Middle frontal gyrus (tissue), 1 donor: Measurements from ENCODE around the gene FBXL2.

Experiments used
- DNase-seq: peaks from one replicate; pipeline ENCODE4 v3.0.0-alpha.2; 2015; ENCODE audit warnings: low spot score; ENCODE audit errors: extremely low spot score

Gene FBXL2, protein sequence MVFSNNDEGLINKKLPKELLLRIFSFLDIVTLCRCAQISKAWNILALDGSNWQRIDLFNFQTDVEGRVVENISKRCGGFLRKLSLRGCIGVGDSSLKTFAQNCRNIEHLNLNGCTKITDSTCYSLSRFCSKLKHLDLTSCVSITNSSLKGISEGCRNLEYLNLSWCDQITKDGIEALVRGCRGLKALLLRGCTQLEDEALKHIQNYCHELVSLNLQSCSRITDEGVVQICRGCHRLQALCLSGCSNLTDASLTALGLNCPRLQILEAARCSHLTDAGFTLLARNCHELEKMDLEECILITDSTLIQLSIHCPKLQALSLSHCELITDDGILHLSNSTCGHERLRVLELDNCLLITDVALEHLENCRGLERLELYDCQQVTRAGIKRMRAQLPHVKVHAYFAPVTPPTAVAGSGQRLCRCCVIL

DNA sequence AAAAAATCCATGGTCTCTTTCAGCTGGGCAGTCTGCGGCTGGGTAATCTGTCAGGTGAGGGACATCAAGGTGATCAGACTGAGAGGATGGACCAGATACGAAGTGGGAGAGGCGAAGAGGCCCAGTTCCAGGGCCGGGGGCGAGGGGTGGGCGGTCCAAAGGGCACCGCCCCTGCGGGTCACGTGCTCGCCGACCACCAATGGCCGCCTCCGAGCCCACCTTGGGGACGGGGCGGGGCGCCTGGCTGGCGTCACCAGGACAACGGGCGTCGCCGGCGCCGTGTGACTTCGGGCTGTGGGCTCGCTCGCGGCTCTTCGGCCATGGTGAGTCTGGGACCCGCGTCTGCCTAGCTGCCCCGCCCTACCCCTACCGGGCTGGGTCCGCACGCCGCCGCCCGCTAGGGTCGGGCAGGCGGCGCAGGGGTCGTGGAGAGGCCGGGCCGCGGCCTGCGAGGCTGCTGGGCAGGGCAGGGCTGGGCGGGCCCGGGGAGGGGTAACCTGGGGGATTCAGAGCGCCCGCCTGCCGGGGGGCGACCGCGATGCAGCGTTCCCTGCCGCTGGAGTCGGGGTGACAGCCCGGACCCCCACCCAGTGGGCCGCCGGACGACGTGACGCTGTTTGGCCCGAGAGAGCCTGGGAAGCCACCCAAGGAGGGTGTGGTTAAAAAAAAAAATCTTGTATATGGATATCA, at the start of gene FBXL2:
TSS of gene FBXL2 (plus strand) at position 250 of the 690 bp plus-strand sequence. CDS start at position 321, 71 bp downstream.
- peak; percentile 31 for DNase-seq

DNA sequence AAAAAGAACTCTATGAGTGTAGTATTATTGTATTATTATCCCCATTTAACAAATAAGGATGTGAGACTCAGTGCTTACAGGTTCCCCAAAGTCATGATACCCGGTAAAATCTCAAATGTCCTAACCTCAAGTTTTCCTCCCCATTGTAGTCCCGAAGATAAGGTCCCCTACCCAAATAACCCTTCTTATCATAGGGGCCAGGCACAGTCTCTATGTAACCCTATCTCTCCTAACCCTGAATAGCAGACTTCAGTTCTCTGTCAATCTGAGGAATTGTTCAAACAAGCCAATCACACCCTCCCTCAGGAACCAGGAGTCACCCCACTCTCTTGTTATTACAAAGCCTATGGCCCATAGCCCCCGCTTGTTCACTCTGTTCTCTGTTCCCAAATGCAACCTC, 48.2 kb upstream of the FBXL2 start:
- no peak for DNase-seq

DNA sequence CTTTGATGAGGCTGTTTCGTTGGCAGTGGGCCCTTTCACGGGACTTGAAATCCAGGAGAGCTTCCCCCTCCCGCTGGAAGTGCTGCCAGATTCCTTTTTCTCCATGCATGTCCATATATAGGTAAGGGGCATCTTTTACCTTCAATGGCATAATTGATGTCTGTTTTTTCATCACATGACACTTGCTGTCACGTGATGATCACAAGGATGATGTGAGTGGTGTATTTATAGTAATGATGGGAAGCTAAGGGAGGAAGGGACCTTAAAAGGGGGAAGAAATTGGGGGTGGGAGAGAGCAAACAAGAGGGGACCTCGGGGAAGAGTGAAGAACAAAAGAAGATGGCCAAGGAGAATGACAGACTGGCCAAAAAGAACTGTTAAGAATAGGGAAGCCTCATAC, 47.3 kb upstream of the FBXL2 start:
- no peak for DNase-seq

DNA sequence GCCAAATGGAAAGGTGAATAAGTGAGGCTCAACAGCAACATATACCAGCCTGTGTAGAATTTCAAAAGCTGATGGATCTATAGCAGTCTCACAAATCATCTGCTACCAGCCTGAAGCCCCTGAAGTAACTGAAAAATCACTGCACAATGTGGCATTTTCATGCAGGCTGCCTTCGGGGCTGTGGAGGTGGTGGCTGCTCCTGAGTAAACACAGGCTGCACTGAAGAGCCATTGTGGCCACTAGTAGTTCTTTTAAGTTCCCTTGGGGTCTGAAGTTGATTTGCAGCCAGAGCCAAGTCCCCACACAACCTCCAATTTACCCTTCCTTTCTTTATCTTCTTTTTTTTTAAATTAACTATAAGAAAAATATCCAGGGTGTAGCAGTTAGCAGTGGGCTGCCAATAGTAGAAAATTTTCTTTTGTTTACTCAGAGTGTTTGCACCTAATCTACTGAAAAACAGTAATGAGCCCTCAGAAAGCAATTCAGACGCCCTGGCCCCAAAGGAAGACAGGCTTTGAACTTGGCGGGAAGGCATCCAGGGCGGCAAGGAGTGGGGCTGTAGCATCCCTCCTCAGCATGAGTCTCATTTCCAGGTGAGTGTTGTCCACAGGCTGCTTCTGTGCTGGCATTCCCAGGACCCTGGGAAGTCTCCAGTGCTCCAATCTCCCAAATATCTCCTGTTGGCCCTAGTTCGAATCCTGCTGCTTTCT, 45.3 kb upstream of the FBXL2 start:
- DNase-seq: no peak

DNA sequence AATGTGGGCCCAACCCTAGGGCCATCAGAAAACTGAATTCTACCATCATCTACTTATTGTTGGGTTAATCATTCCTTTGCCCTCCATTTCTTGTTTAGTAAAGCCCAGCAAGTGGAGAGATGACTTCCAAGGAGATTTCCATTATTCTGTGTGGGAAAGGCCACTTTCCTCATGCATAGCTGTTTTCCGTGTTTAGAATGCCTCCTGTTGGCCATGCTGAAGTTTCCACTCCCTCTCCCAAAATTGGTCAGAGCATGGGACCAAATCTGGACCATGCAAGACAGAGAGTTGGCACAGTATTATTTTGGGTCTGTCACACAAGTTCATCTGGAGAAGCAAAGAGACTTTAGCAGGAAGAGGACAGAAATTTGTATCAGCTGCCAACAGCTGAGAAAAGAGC, 43.4 kb upstream of the FBXL2 start:
- no peak for DNase-seq

DNA sequence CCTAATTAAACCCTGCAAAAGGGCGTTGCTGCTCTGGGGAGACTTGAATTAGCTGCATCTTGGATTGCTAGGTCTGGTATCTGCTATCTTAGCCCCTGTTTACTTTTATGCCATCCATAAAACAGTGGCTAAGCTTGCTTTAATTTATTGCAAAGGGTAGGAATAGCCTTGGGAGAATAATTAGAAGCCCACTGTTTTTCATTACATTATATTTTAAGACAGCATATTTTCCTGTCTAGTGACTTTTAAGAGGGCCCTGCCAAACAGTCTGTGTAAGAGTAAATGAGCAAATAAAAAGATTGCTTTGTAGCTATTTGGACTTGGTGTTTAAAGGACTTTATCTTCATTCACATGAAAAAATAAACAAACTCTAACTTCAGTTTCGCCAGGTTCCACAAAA, 41.2 kb upstream of the FBXL2 start:
- no peak for DNase-seq

DNA sequence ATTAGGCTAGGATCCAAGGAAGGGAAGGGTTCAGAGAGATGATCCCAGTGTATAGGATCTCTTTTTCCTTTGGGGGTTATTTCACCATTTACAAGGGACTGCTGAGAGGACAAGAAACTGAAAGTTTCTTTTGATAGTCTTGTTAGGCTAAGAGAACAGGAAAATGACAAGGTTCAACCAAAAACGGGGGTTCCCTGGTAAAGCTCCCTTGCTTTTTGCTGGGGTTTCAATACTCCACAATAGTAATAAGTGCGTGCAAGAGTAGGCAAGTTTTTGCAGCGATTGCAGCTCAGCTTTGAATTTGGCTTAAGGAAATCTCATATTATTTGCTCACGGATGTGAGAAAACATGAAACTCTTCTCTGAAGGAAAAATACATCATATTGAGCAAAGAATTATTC, 39.8 kb upstream of the FBXL2 start:
- DNase-seq: no peak

DNA sequence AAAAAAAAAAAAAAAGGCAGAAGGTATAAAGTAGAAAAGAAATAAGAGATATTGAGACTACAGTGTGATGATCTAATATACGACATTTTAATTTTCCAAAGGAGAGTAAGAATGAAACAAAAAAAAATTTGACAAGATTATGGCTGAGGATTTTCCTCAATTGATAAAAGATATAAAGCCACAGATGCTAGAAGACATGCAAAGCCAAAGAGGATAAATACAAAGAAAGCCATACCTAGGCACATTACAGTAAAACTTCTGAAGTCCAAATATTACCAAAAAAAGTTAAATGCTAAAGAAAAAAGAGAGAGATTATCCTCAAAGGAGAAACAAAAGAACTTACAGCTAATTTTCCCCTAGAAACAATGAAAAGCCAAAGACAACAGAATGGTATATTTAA, 38.3 kb upstream of the FBXL2 start:
- no peak for DNase-seq

DNA sequence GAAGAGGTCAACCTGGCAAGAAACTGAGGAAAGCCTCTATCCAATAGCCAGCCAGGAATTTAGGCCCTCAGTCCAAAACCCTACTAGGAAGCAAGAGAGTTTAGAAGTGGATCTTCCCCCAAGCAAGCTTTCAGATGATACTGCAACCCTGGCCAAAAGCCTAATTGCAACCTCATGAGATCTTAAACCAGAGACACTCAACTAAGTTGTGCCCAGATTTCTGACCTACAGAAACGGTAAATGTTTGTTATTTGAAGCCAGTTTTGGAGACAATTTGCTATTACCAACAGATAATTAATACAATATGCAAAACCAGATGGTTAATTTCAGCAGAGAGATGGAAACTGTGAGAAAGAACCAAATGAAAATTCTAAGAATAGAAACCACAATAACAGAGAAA, 37.0 kb upstream of the FBXL2 start:
- DNase-seq: no peak

DNA sequence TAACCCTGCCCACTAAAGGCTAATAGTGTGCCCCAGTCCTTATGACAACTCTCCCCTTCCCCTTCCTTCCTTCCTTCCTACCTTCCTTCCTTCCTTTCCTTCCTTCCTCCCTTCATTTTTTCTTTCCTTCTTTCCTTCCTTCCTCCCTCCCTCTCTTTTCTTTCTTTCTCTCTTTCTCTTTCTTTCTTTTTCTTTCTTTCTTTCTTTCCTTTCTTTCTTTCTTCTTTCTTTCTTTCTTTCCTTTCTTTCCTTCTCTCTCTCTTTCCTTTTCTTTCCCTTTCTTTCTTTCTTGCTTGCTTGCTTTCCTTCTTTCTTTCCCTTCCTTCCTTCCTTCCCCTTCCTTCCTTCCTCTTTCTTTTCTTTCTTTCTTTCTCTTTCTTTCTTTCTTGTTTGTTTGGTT, 30.5 kb upstream of the FBXL2 start:
- no peak for DNase-seq

DNA sequence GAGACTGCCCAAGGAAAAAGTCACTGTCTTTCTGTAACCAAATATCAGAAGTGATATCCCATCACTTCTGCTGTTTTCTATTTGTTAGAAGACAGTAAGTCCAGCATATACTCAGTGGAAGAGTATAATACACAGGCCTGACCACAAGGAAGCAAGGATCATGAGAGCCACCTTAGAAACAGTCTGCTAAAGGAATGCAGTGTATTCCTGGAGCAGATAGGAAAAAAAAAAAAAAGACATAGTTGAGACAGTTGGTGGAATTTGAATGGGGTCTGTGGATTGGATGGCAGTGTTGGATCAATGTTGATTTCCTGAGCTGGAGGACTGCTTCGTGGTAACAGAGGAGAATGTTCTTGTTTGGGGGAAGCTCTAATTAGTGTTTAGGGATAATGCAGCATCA, 26.5 kb upstream of the FBXL2 start:
- DNase-seq: no peak

DNA sequence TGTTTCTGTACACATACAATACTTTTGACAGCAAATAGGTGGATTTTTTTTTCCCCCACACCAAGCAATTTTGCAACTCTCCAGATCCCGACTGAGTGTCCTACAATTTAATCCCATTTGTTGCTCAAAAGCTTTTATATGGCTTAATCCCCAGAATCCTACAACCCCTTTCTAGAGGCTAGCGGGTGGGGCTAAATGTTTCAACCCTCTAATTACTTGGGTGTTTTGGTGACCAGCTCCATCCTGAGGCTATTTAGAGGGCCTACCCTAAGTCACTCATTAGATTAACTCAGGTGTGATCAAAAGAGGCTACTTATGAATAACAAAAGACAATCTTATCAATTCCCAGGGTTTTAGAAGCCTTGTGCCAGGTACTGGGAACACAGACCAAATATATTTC, 21.0 kb upstream of the FBXL2 start:
- no peak for DNase-seq

DNA sequence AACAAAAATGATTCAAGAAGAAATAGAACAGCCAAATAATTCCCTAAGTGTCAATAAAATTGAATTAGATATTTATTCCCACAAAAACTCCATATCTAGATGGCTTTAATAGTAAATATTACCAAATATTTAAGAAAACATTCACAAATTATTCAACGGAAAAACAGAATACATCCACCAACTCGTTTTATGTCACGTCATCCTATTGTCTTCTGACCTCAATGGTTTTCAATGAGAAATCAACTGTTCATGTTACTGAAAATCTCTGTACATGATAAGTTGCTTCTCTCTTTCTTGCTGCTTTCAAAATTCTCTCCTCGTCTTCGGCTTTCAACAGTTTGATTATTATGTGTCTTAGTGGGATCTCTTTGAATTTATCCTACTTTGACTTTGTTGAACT, 17.1 kb upstream of the FBXL2 start:
- no peak for DNase-seq

DNA sequence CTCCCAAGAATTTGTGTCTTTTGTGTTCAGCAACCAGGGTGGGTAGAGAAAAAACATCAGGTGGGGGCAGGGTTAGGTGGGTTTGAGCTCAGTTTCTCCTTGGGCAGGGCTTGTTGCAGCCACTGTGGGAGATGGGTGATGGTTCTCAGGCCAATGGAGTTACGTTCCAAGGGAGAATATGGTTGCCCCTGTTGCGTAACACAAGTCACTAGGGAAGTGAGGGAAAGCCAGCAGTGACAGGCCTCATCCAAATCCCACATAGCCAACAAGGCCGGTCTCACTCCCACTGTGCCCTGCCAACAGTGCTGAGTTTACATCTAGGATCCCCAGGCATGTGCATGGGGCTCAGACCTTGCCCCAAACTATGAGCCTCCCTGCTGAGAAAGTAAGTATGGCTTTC, 7.9 kb upstream of the FBXL2 start:
- DNase-seq: no peak

DNA sequence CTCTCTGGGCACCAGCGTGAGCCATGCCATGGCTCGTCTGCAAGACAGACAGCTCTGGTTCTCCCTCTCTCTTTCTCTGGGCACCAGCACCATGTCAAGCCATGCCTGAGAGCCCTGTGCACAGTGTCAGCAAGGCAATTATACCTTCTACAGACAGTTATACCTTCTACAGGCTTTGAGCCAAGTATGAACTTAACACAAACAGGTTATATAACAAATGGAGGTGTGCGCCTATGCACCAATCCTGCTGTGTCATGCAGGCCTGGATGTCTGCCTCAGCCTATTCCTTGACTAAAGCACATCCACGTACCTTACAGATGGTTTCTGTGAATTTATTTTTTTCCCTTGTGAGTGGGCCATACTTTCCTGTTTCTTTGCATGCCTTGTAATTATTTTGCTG, 5.9 kb upstream of the FBXL2 start:
- no peak for DNase-seq

DNA sequence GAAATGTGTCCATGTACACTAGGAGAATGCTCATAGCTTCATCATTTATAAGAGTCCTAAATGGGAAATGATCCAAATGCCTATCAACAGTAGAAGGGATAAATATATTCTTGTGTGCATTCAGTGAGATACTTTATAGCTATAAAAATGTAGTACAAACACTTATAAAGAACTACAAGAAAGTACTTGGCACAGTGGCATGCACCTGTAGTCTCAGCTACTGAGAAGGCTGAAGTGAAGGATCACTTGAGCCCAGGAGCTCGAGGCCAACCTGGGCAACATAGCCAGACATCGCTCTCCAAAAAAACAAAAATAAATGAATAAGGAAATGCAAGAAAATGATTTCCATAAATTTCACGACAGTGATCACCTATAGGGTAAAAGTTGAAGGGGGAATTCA, 3.6 kb upstream of the FBXL2 start:
- no peak for DNase-seq

DNA sequence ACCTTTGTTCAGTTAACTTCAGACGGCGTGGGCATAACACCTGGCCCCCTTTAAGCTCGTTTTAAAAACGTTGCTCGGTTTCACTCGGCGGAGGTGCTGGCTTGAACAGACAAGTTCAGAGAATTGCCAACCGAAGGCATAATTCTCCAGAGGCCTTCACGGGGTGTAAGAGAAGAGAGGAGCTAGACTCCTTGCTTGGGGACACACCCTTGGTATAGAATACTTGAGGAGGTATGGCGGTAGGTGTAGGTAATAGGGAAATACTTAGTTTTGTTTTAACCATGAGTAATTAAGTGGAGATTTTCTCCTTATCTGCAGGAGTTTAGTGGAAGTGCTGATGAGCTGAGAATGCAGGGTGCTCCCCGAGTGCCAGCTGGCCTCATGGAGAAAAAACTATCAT, 921 bp downstream of the FBXL2 start:
- DNase-seq: no peak

DNA sequence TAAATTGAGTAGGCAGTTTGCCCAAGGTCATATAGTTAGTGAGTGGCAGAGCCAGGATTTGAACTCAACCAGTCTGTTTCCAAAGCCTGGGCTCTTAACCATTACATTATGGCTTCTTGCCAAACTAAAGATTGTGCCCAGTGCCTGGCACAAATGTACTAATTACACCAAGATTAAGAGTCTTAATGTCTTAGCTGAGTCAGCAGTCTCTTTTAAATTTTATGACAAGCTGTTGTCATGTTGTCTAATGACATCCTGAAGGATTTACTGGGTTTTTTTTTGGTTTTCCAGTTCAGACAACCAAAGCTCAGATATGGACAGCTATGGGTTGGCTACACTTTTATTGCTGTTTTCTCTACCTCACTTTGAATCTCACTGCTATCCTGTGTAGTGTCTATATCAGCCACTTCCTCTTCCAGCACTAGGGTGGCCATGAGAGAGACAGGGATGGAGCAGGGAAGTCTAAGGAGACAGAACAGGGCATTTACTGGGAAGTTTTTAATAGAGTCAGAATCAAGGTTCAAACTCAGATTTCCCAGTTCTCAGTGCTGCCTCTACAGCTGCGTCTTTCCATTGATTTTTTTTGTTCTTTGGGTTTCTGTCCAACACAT, 10.5 kb downstream of the FBXL2 start:
- DNase-seq: no peak

DNA sequence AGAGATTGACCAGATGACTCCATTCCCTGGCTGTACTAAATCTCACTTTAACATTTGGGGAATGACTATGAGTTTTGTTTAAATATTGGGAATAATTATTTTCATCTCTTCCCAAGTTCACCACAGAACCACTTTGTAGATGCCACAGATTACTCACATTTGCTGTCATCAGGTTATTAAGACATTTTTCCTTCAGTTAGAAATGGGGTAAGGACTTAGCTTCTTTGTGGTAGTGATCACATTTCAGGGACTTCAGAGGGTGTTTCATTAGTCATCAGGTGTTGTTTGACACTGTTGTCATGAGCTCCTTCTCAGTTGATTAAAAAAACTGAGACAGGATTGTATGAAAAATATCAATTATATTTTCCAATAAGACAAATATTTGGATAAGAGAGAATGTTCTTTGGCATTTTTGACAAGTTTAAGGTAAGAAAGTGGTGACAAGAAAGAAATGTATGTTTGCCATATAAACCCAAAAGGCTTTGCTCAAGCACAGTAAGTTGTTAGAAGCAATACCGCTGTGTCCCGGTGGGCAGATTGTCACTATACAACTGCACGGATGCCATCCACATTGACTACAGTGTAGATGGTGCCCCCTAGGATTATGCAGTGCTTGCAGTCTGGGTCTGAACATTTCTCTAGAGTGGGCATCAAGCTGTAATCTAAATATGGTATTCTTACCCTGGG, 22.3 kb downstream of the FBXL2 start:
- DNase-seq: no peak

DNA sequence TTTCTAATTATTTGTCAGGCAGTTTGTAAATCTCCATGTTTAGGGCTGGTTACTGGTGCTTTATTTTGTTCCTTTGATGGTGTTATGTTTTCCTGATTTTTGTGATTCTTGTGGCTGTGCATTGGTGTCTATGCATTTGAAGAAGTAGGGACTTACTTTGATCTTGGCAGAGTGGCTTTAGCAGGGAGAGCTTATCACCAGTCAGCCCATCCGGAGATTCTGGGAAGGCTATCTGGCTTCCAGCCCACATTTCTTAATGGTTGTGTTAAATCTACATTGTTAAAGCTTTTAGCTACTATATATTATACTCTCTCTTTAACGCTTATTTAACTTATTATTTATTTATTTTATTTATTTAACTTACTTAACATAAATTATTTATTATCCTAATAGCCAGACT, 35.1 kb downstream of the FBXL2 start:
- DNase-seq: no peak

DNA sequence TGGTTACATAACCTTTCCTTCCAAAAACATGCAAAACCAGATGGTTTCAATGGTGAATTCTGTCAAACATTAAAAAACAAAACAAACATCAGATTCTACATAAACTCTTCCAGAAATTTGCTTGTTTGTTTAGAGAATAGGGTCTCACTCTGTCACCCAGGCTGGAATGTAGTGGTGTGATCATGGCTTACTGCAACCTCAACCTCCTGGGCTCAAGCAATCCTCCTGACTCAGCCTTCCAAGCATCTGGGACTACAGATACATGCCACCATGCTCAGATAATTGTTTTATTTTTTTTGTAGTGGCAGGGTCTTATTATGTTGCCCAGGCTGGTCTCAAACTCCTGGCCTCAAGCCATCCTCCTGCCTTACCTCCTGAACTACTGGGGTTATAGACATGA, 36.1 kb downstream of the FBXL2 start:
- no peak for DNase-seq
